Tibial artery (tissue), 4 donors: Measurements from ENCODE around the gene TP63.

Source experiments
- DNase-seq, 2 donors: peaks; one replicate each; pipeline ENCODE4 v3.0.0-alpha.2; 2019
- H3K27ac ChIP-seq, 2 donors: fragments of 200-600 bp; sonication (generic) in 1 of 2; 1 replicate in 1 of 2; 2 replicates in 1 of 2; pipeline ENCODE4 v1.5.1; 2018 to 2019; ENCODE audit warnings: mild to moderate bottlenecking in 1 of 2
- H3K27me3 ChIP-seq, 2 donors: fragments of 200-600 bp; sonication (generic) in 1 of 2; one replicate each; pipeline versions ENCODE4 v1.5.1 to v1.6.0; 2016 to 2019
- H3K36me3 ChIP-seq, 3 donors: fragments of 200-600 bp; sonication (generic) in 2 of 3; one replicate each; pipeline ENCODE4 v1.5.1; 2016 to 2019; ENCODE audit warnings: mild to moderate bottlenecking in 2 of 3
- H3K4me1 ChIP-seq, 4 donors: fragments of 200-600 bp; sonication (generic) in 2 of 4; 1 replicate in 3 of 4; 2 replicates in 1 of 4; pipeline ENCODE4 v1.5.1; 2016 to 2019
- H3K4me3 ChIP-seq, 2 donors: fragments of 200-600 bp; sonication (generic) in 1 of 2; 1 replicate in 1 of 2; 2 replicates in 1 of 2; pipeline ENCODE4 v1.5.1; 2018 to 2019; ENCODE audit warnings: mild to moderate bottlenecking in 2 of 2
- H3K9me3 ChIP-seq, 3 donors: fragments of 200-600 bp; sonication (generic) in 1 of 3; one replicate each; pipeline ENCODE4 v1.5.1; 2016 to 2019
- CTCF ChIP-seq, 2 experiments: fragments of 200-600 bp in 1 of 2; fragments of 450-650 bp in 1 of 2; IDR thresholded peaks; one replicate each; pipeline ENCODE4 v1.5.1; 2017 to 2019; ENCODE audit warnings: antibody characterized with exemption in 2 of 2, mild to moderate bottlenecking in 1 of 2, moderate library complexity in 1 of 2
- intact Hi-C: fragments of 100-400 bp; cut with DNase I; formaldehyde crosslinking; loops from one replicate; pipeline ENCODE4 v1.15.0; 2023; ENCODE audit warnings: low total_unique reads

Gene TP63

GRCh38 chr3:189903562-189904250 is 272.5 kb downstream of the TP63 start:
- no peaks in the 10 kb centered on the region for H3K4me1 ChIP-seq
- intact Hi-C loops, result no loop called here
- H3K36me3 ChIP-seq, result no peaks in the 10 kb centered on the region
- H3K4me3 ChIP-seq, result no peak overlapping the region
- no peaks in the 10 kb centered on the region for H3K9me3 ChIP-seq
- DNase-seq, result no peak
- H3K27me3 ChIP-seq, result no peaks in the 10 kb centered on the region
- no peak for TF ChIP-seq CTCF (IDR thresholded peaks at IDR 0.05)
- H3K27ac ChIP-seq, result no peak overlapping the region

GRCh38 chr3:189907803-189908202 is 276.6 kb downstream of the TP63 start:
- intact Hi-C loops, result no loop called here
- no peak for TF ChIP-seq CTCF (IDR thresholded peaks at IDR 0.05)
- Histone ChIP-seq H3K4me1 (no peaks in the 10 kb centered on the region), H3K36me3 (no peaks in the 10 kb centered on the region), H3K9me3 (no peaks in the 10 kb centered on the region), H3K27ac (no peak overlapping the region), H3K4me3 (no peak overlapping the region), H3K27me3 (no peaks in the 10 kb centered on the region)
- DNase-seq, result no peak

- no peaks in the 10 kb centered on the region for H3K4me1 ChIP-seq
Observed at GRCh38 chr3:189908646-189909045, 277.5 kb downstream of the TP63 start.

GRCh38 chr3:189909139-189909538 is 277.9 kb downstream of the TP63 start:
- no peaks in the 10 kb centered on the region for H3K36me3 ChIP-seq
- intact Hi-C loops, result no loop called here
- H3K4me3 ChIP-seq, result no peak overlapping the region
- no peaks in the 10 kb centered on the region for H3K9me3 ChIP-seq
- H3K27ac ChIP-seq, result no peak overlapping the region
- H3K4me1 ChIP-seq, result no peaks in the 10 kb centered on the region
- no peaks in the 10 kb centered on the region for H3K27me3 ChIP-seq
- DNase-seq, result no peak
- no peak for TF ChIP-seq CTCF (IDR thresholded peaks at IDR 0.05)

More at GRCh38 chr3:189908646-189909045, 277.5 kb downstream of the TP63 start:
- DNase-seq, result no peak
- H3K9me3 ChIP-seq, result no peaks in the 10 kb centered on the region
- no peaks in the 10 kb centered on the region for H3K27me3 ChIP-seq
- no peak for TF ChIP-seq CTCF (IDR thresholded peaks at IDR 0.05)
- no peak overlapping the region for H3K27ac ChIP-seq
- H3K4me3 ChIP-seq, result no peak overlapping the region
- intact Hi-C loops, result no loop called here
- no peaks in the 10 kb centered on the region for H3K36me3 ChIP-seq

- no peak for TF ChIP-seq CTCF (IDR thresholded peaks at IDR 0.05)
- no peaks in the 10 kb centered on the region for H3K36me3 ChIP-seq
- no peaks in the 10 kb centered on the region for H3K9me3 ChIP-seq
- intact Hi-C loops, result no loop called here
- no peak overlapping the region for H3K4me3 ChIP-seq
- no peak overlapping the region for H3K27ac ChIP-seq
- no peak for DNase-seq
- no peaks in the 10 kb centered on the region for H3K4me1 ChIP-seq
- no peaks in the 10 kb centered on the region for H3K27me3 ChIP-seq
Observed at GRCh38 chr3:189909573-189909972, 278.4 kb downstream of the TP63 start.

- H3K27me3 ChIP-seq, result no peaks in the 10 kb centered on the region
- H3K27ac ChIP-seq, result no peak overlapping the region
- no peaks in the 10 kb centered on the region for H3K9me3 ChIP-seq
- H3K4me3 ChIP-seq, result no peak overlapping the region
- no peaks in the 10 kb centered on the region for H3K36me3 ChIP-seq
- no peak for DNase-seq
- H3K4me1 ChIP-seq, result no peaks in the 10 kb centered on the region
- TF ChIP-seq CTCF (IDR thresholded peaks at IDR 0.05), result no peak
- intact Hi-C loops, result no loop called here
Observed at GRCh38 chr3:189911001-189911400, 279.8 kb downstream of the TP63 start.
